K562 (cell line): ENCODE measurements around the gene C1orf21. TPM values are rescaled to one million over a fixed set of nuclear protein-coding genes. Genes with fewer than 3 reads are reported as not detected.
A peak's percentile ranks its signal among the peaks of the same experiment; 100 is the strongest.

ENCODE experiments used
- ATAC-seq: fragments of 200-7000 bp; cut with Tn5 transposase; 3 replicates; pipeline ENCODE4 v1.9.1; 2020; ENCODE audit warnings: moderate library complexity
- BruUV-seq: library from RNA; stranded (reverse); fragments of 400-500 nt; replicated peaks from 2 replicates; lab custom pipeline; 2021; lab: Mats Ljungman, UMichigan
- CTCF ChIA-PET: fragments of 300-600 bp; formaldehyde crosslinking; extraction: SDS; loops from one replicate; lab custom pipeline; 2021; ENCODE audit warnings: low intra/inter-chr PET ratio; lab: Yijun Ruan, JAX
- POLR2A ChIA-PET: fragments of 300-600, 350-650 bp; sonication (Branson Sonifier 250); formaldehyde crosslinking; extraction: SDS; loops from one replicate; lab custom pipeline; 2021; ENCODE audit warnings: antibody characterized with exemption, inconsistent platforms; lab: Yijun Ruan, JAX
- DNase-seq, 4 experiments: peaks; one replicate each; pipeline versions ENCODE4 v3.0.0 to v3.0.0-alpha.2; 2011 to 2018; ENCODE audit warnings: low spot score in 3 of 4, mixed read lengths in 3 of 4; ENCODE audit errors: extremely low read depth in 1 of 4
- FAIRE-seq: peaks from 2 replicates; lab custom pipeline; 2011; peaks lifted over from hg19 to GRCh38; lab: Jason Lieb, UNC
- H2AFZ ChIP-seq: 2 replicates; pipeline ENCODE4 v1.6.0; 2011; ENCODE audit warnings: low read depth, low read length, control low read depth, inconsistent platforms
- H3K27ac ChIP-seq: fragments of 200-600 bp; 3 replicates; pipeline ENCODE4 v1.8.0; 2011; ENCODE audit warnings: low read depth, mild to moderate bottlenecking, control low read depth, inconsistent platforms, low read length, moderate library complexity, mixed read lengths; ENCODE audit errors: extremely low read depth
- H3K27me3 ChIP-seq, 2 experiments: fragments of 300-600 bp in 1 of 2; 2 replicates in 1 of 2; 3 replicates in 1 of 2; pipeline versions ENCODE4 v1.6.0 to v1.8.0; 2011; ENCODE audit warnings: inconsistent platforms in 2 of 2, low read length in 2 of 2, mild to moderate bottlenecking in 1 of 2, mixed read lengths in 1 of 2, moderate library complexity in 1 of 2; ENCODE audit not compliant: control insufficient read depth in 2 of 2, insufficient read depth in 2 of 2
- H3K36me3 ChIP-seq: fragments of 300-600 bp; 3 replicates; pipeline ENCODE4 v1.8.0; 2011; ENCODE audit warnings: mild to moderate bottlenecking, low read length, inconsistent platforms; ENCODE audit not compliant: control insufficient read depth, insufficient read depth
- H3K4me1 ChIP-seq, 2 experiments: fragments of 200-600 bp in 1 of 2; replicated peaks in 1 of 2; 2 replicates in 1 of 2; 3 replicates in 1 of 2; pipeline versions ENCODE4 v1.5.1 to v1.8.0; 2011; ENCODE audit warnings: inconsistent platforms in 2 of 2, low read length in 2 of 2, mild to moderate bottlenecking in 1 of 2, mixed read lengths in 1 of 2, moderate library complexity in 1 of 2; ENCODE audit not compliant: control insufficient read depth in 2 of 2, insufficient read depth in 2 of 2
- H3K4me2 ChIP-seq: 2 replicates; pipeline ENCODE4 v1.6.1; 2011; ENCODE audit warnings: low read length, control low read depth, inconsistent platforms, mixed read lengths; ENCODE audit not compliant: insufficient read depth
- H3K4me3 ChIP-seq: fragments of 200-600 bp; sonication (generic), shearing (Covaris generic); 2 replicates; pipeline ENCODE4 v1.5.1; 2016; ENCODE audit warnings: control low read depth, inconsistent platforms
- H3K79me2 ChIP-seq: fragments of 200-600 bp; 3 replicates; pipeline ENCODE4 v1.8.0; 2011; ENCODE audit warnings: low read length, inconsistent platforms; ENCODE audit not compliant: control insufficient read depth, insufficient read depth
- H3K9ac ChIP-seq, 2 experiments: 2 replicates each; pipeline versions ENCODE4 v1.6.0 to v1.6.1; 2011; ENCODE audit warnings: low read depth in 2 of 2, low read length in 2 of 2, control low read depth in 1 of 2, inconsistent platforms in 1 of 2, mild to moderate bottlenecking in 1 of 2, mixed read lengths in 1 of 2; ENCODE audit not compliant: insufficient read depth in 1 of 2
- H3K9me1 ChIP-seq: one replicate; pipeline ENCODE4 v1.6.0; 2011; ENCODE audit warnings: inconsistent platforms, mild to moderate bottlenecking, low read length, moderate library complexity; ENCODE audit not compliant: control insufficient read depth, insufficient read depth
- H3K9me3 ChIP-seq: replicated peaks from 2 replicates; pipeline ENCODE4 v1.5.1; 2011; ENCODE audit warnings: low read depth, low read length, inconsistent platforms; ENCODE audit not compliant: control insufficient read depth, insufficient read depth
- H4K20me1 ChIP-seq: replicated peaks from 2 replicates; pipeline ENCODE4 v1.6.1; 2011; ENCODE audit warnings: low read length, inconsistent platforms, mixed read lengths; ENCODE audit not compliant: control insufficient read depth, insufficient read depth
- BHLHE40 ChIP-seq: IDR thresholded peaks from 2 replicates; pipeline ENCODE4 v1.6.1; 2011; ENCODE audit warnings: low read length, improper control_type of control experiment
- CBFB ChIP-seq: sonication (generic); formaldehyde crosslinking; IDR thresholded peaks from 2 replicates; pipeline ENCODE4 v1.4.0; 2020; ENCODE audit warnings: mild to moderate bottlenecking, missing genetic modification reagents
- NKRF ChIP-seq: fragments of 450-650 bp; IDR thresholded peaks from 2 replicates; pipeline ENCODE4 v1.6.1; 2016; ENCODE audit warnings: borderline replicate concordance
- RBFOX2 ChIP-seq: fragments of 200-400 bp; formaldehyde crosslinking; IDR thresholded peaks from 2 replicates; pipeline ENCODE4 v1.6.1; 2017; ENCODE audit warnings: low read depth, mild to moderate bottlenecking, low read length, moderate library complexity
- RERE ChIP-seq: sonication (generic); formaldehyde crosslinking; IDR thresholded peaks from 2 replicates; pipeline ENCODE4 v1.8.0; 2023; ENCODE audit warnings: missing genetic modification reagents, mild to moderate bottlenecking, borderline replicate concordance
- WGBS: fragments of 100-300 bp; shearing (Covaris generic); methylation state at CpG from one replicate; pipeline ENCODE4 v1.1.6; 2016; ENCODE audit warnings: low coverage, mixed read lengths; ENCODE audit not compliant: insufficient coverage; ENCODE audit errors: missing lambda C conversion rate; 5-methylcytosine and 5-hydroxymethylcytosine counted together
- in situ Hi-C: fragments of 300-500 bp; cut with MboI; formaldehyde crosslinking; loops from 4 replicates; pipeline ENCODE4 v1.15.0; 2018; ENCODE audit warnings: inconsistent platforms, mixed read lengths
- intact Hi-C: fragments of 100-400 bp; cut with micrococcal nuclease; formaldehyde crosslinking; loops from 2 replicates; pipeline ENCODE4 v1.14.2; 2022
- polyA plus RNA-seq, 8 experiments: library from polyadenylated mRNA; depleted of rRNA in 4 of 8; stranded (reverse) in 5 of 8; unstranded in 3 of 8; fragments of >200 nt; fragmentation: Nextera tagmentation in 2 of 8; fragmentation: Illumina TruSeq in 1 of 8; extraction: Ambion mirVana in 2 of 8; extraction: Trizol in 1 of 8; gene quantifications; 2 replicates each; pipeline versions ENCODE4 v1.2.1 to v1.2.3, GENCODE V29; 2011 to 2014; ENCODE audit warnings: inconsistent platforms in 1 of 8, missing spikeins in 1 of 8
- total RNA-seq, 7 experiments: library from RNA; depleted of rRNA in 6 of 7; stranded (reverse); fragments of >200 nt in 6 of 7; fragmentation: Illumina TruSeq in 2 of 7; extraction: Trizol in 2 of 7; gene quantifications; 2 replicates each; pipeline versions ENCODE4 v1.2.1 to v1.2.3, GENCODE V29; 2011 to 2021; ENCODE audit warnings: low replicate concordance in 1 of 7

Gene C1orf21
- total and polyA plus RNA-seq, 9 of the 15 experiments (the other 6 are each of a cell fraction or from before 2014, with no cell fraction given) = under 0.01 to 0.31 (median 0.07) TPM

GRCh38 chr1:184569106-184569505 lies 182.3 kb downstream of the C1orf21 start:
- H3K4me1 ChIP-seq = no peaks in the 10 kb centered on the region
- in situ Hi-C loops (no loop called here), intact Hi-C loops (loop anchor here (5.0 to 10.0 kb wide), 2 partner anchors 98 to 494 kb away; no protein-coding TSS in a partner anchor)
- TF ChIP-seq CBFB (CRISPR knock-in tag) (no peak), NKRF (no peak)
- peaks cover 10 to 16% of the 10 kb centered on the region in 2 experiments; a peak in 4 of 5 replicates for H3K27me3 ChIP-seq
- no peak overlapping the region for H3K4me2 ChIP-seq
- BruUV-seq = no TSS peak
- H3K9me1 ChIP-seq = no peaks in the 10 kb centered on the region
- no peak overlapping the region for H3K9ac ChIP-seq
- ChIA-PET CTCF (no interaction called here), POLR2A (no interaction called here)
- DNase-seq = no peak
- H2AFZ ChIP-seq = no peak overlapping the region
- no peak for ATAC-seq
- no peak overlapping the region for H3K27ac ChIP-seq
- 0% methylated on average over 4 of the region's 4 CpGs for WGBS
- H3K36me3 ChIP-seq = no peaks in the 10 kb centered on the region
- FAIRE-seq = no peak
- no peaks in the 10 kb centered on the region for H3K9me3 ChIP-seq
- H4K20me1 ChIP-seq = no peaks in the 10 kb centered on the region
- no peak overlapping the region for H3K4me3 ChIP-seq
- H3K79me2 ChIP-seq = no peaks in the 10 kb centered on the region

GRCh38 chr1:184574588-184574987 lies 187.8 kb downstream of the C1orf21 start:
- Histone ChIP-seq H3K36me3 (no peaks in the 10 kb centered on the region), H3K4me3 (no peak overlapping the region), H4K20me1 (no peaks in the 10 kb centered on the region), H3K4me2 (no peak overlapping the region), H3K27ac (no peak overlapping the region)
- 4% methylated on average over 8 of the region's 8 CpGs for WGBS
- DNase-seq (no peak), ATAC-seq (peak; percentile 46; the same call in 2 of the 3 replicates)
- in situ Hi-C loops = no loop called here
- no peak for TF ChIP-seq RBFOX2
- no peak for TF ChIP-seq BHLHE40
- TF ChIP-seq RERE (CRISPR knock-in tag) = no peak
- TF ChIP-seq, all 486 proteins: peak for 0
- H3K9me1 ChIP-seq = no peaks in the 10 kb centered on the region
- no peak overlapping the region for H2AFZ ChIP-seq
- no peaks in the 10 kb centered on the region for H3K79me2 ChIP-seq
- intact Hi-C loops = no loop called here
- H3K9ac ChIP-seq = no peak overlapping the region
- peaks cover 16 to 24% of the 10 kb centered on the region in 2 experiments for H3K27me3 ChIP-seq
- no TSS peak for BruUV-seq
- no peaks in the 10 kb centered on the region for H3K4me1 ChIP-seq
- ChIA-PET CTCF (no interaction called here), POLR2A (no interaction called here)
- no peak for FAIRE-seq
- no peaks in the 10 kb centered on the region for H3K9me3 ChIP-seq
